WTC11 (cell line): ENCODE measurements around the gene PARD3B. TPM values are rescaled to one million over a fixed set of nuclear protein-coding genes. Genes with fewer than 3 reads are reported as not detected.

ENCODE experiments used
- ATAC-seq: fragments of 200-7000 bp; cut with Tn5 transposase; 2 replicates; pipeline ENCODE4 v1.10.0; 2021; ENCODE audit warnings: mild to moderate bottlenecking, moderate library complexity
- CTCF ChIA-PET: fragments of 300-600 bp; sonication (Branson Sonifier 250); formaldehyde crosslinking; loops from one replicate; lab custom pipeline; 2021; ENCODE audit warnings: antibody characterized with exemption; lab: Charles Lee
- POLR2A ChIA-PET: fragments of 350-600 bp; sonication (Branson Sonifier 250); formaldehyde crosslinking; loops from one replicate; lab custom pipeline; 2021; ENCODE audit warnings: antibody characterized with exemption; lab: Charles Lee
- DNase-seq: peaks from one replicate; pipeline ENCODE4 v3.0.0; 2021; ENCODE audit warnings: low spot score
- H3K27ac Mint-ChIP-seq: 2 replicates; pipeline ENCODE4 v1.8.0; 2021; ENCODE audit warnings: mixed read lengths
- H3K27me3 Mint-ChIP-seq: 2 replicates; pipeline ENCODE4 v1.8.0; 2021; ENCODE audit warnings: low read depth, mild to moderate bottlenecking, moderate library complexity, mixed read lengths
- H3K36me3 Mint-ChIP-seq: 2 replicates; pipeline ENCODE4 v1.8.0; 2021; ENCODE audit warnings: mixed read lengths
- H3K4me1 Mint-ChIP-seq: 2 replicates; pipeline ENCODE4 v1.8.0; 2022; ENCODE audit warnings: mixed read lengths
- H3K4me3 Mint-ChIP-seq: 2 replicates; pipeline ENCODE4 v1.8.0; 2021; ENCODE audit warnings: mild to moderate bottlenecking, moderate library complexity, mixed read lengths
- H3K9me3 Mint-ChIP-seq: 2 replicates; pipeline ENCODE4 v1.8.0; 2021; ENCODE audit warnings: mixed read lengths
- CBFB ChIP-seq: sonication (generic); formaldehyde crosslinking; IDR thresholded peaks from 2 replicates; pipeline ENCODE4 v1.8.1; 2022; ENCODE audit warnings: mild to moderate bottlenecking, low read depth, missing genetic modification reagents
- CREB1 ChIP-seq: sonication (generic); formaldehyde crosslinking; IDR thresholded peaks from 2 replicates; pipeline ENCODE4 v1.8.0; 2023; ENCODE audit warnings: mild to moderate bottlenecking, missing genetic modification reagents
- CREM ChIP-seq: sonication (generic); formaldehyde crosslinking; IDR thresholded peaks from 2 replicates; pipeline ENCODE4 v1.8.1; 2022; ENCODE audit warnings: mild to moderate bottlenecking, missing genetic modification reagents, moderate library complexity
- ELF4 ChIP-seq: sonication (generic); formaldehyde crosslinking; IDR thresholded peaks from 2 replicates; pipeline ENCODE4 v1.8.1; 2022; ENCODE audit warnings: low read depth, mild to moderate bottlenecking, moderate library complexity, missing genetic modification reagents
- FOXP1 ChIP-seq: sonication (generic); formaldehyde crosslinking; IDR thresholded peaks from 2 replicates; pipeline ENCODE4 v1.8.0; 2022; ENCODE audit warnings: missing genetic modification reagents, mild to moderate bottlenecking, moderate library complexity, borderline replicate concordance
- GABPB1 ChIP-seq: sonication (generic); formaldehyde crosslinking; IDR thresholded peaks from 2 replicates; pipeline ENCODE4 v1.8.1; 2023; ENCODE audit warnings: mild to moderate bottlenecking, missing genetic modification reagents
- IRF2 ChIP-seq: sonication (generic); formaldehyde crosslinking; IDR thresholded peaks from 2 replicates; pipeline ENCODE4 v1.8.0; 2022; ENCODE audit warnings: low read depth, missing genetic modification reagents, borderline replicate concordance
- JAZF1 ChIP-seq: fragments of 250-450 bp; sonication (Bioruptor Pico); IDR thresholded peaks from 2 replicates; pipeline ENCODE4 v1.9.0; 2021; ENCODE audit warnings: moderate library complexity, mild to moderate bottlenecking, inconsistent platforms
- MXD4 ChIP-seq: fragments of 250-450 bp; sonication (Bioruptor Pico); IDR thresholded peaks from 2 replicates; pipeline ENCODE4 v1.8.0; 2021; ENCODE audit warnings: mild to moderate bottlenecking, moderate library complexity, borderline replicate concordance
- OVOL2 ChIP-seq: fragments of 250-450 bp; sonication (Bioruptor Pico); IDR thresholded peaks from 2 replicates; pipeline ENCODE4 v1.9.0; 2021; ENCODE audit warnings: mild to moderate bottlenecking, borderline replicate concordance
- PRRX2 ChIP-seq: fragments of 250-450 bp; sonication (Bioruptor Pico); IDR thresholded peaks from 2 replicates; pipeline ENCODE4 v1.8.0; 2021; ENCODE audit warnings: mild to moderate bottlenecking
- RELA ChIP-seq: sonication (generic); formaldehyde crosslinking; IDR thresholded peaks from 2 replicates; pipeline ENCODE4 v1.8.1; 2022; ENCODE audit warnings: missing genetic modification reagents, mild to moderate bottlenecking, borderline replicate concordance
- SMAD4 ChIP-seq: sonication (generic); formaldehyde crosslinking; IDR thresholded peaks from 2 replicates; pipeline ENCODE4 v1.8.0; 2022; ENCODE audit warnings: mild to moderate bottlenecking, missing genetic modification reagents
- TP53 ChIP-seq: sonication (generic); formaldehyde crosslinking; IDR thresholded peaks from 2 replicates; pipeline ENCODE4 v1.8.1; 2023; ENCODE audit warnings: mild to moderate bottlenecking, missing genetic modification reagents
- ZBTB21 ChIP-seq: sonication (generic); formaldehyde crosslinking; IDR thresholded peaks from 2 replicates; pipeline ENCODE4 v1.8.1; 2023; ENCODE audit warnings: mild to moderate bottlenecking, missing genetic modification reagents, borderline replicate concordance
- ZNF317 ChIP-seq: sonication (generic); formaldehyde crosslinking; IDR thresholded peaks from 2 replicates; pipeline ENCODE4 v1.8.1; 2023; ENCODE audit warnings: low read depth, mild to moderate bottlenecking, moderate library complexity, missing genetic modification reagents, borderline replicate concordance
- ZNF416 ChIP-seq: fragments of 250-450 bp; sonication (Bioruptor Pico); IDR thresholded peaks from 2 replicates; pipeline ENCODE4 v1.9.0; 2021; ENCODE audit warnings: mild to moderate bottlenecking, inconsistent platforms
- total RNA-seq: library from RNA; stranded (reverse); gene quantifications from 3 replicates; pipeline ENCODE4 v1.2.3, GENCODE V29; 2021
- TF ChIP-seq, protein P1 (sequence below): sonication (generic); formaldehyde crosslinking; IDR thresholded peaks from 2 replicates; pipeline ENCODE4 v1.8.0; 2022; ENCODE audit warnings: mild to moderate bottlenecking, missing genetic modification reagents
- TF ChIP-seq, protein P2 (sequence below): sonication (generic); formaldehyde crosslinking; IDR thresholded peaks from 2 replicates; pipeline ENCODE4 v1.8.1; 2023; ENCODE audit warnings: mild to moderate bottlenecking, missing genetic modification reagents, moderate library complexity
- TF ChIP-seq, protein P3 (sequence below): sonication (generic); formaldehyde crosslinking; IDR thresholded peaks from 2 replicates; pipeline ENCODE4 v1.8.1; 2022; ENCODE audit warnings: low read depth, missing genetic modification reagents, borderline replicate concordance
- TF ChIP-seq, protein P4 (sequence below): sonication (generic); formaldehyde crosslinking; IDR thresholded peaks from 2 replicates; pipeline ENCODE4 v1.8.1; 2022; ENCODE audit warnings: mild to moderate bottlenecking, moderate library complexity, missing genetic modification reagents
- TF ChIP-seq, protein P5 (sequence below): fragments of 250-450 bp; sonication (Bioruptor Pico); IDR thresholded peaks from 2 replicates; pipeline ENCODE4 v2.1.2; 2022; ENCODE audit warnings: mild to moderate bottlenecking, moderate library complexity
- TF ChIP-seq, protein P6 (sequence below): sonication (generic); formaldehyde crosslinking; IDR thresholded peaks from 2 replicates; pipeline ENCODE4 v1.8.0; 2023; ENCODE audit warnings: missing genetic modification reagents

Gene PARD3B
- total RNA-seq, 1 experiment from 2014 or later: 5.6 TPM

DNA sequence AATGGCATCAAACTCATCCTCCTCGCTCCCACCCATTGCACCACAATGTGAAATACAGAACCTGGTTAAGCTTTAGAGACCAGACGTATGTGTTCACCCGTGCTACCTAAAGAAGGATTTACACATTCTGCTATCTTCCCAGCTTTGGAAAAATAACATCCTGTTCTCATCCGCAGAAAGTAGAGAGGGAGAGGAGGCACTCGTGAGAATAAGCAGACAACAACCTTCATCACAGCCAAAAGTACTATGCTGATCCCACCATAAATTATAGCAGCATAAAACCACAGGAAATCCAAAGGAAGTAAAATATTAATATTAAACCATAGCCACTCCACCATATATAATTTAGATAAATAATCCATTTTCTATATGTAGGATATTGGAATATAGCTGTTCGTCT lies 1025.4 kb downstream of the PARD3B start:
- no peak for ATAC-seq
- CTCF ChIA-PET: no interaction called here
- no peak for DNase-seq
- POLR2A ChIA-PET: no interaction called here
- TF ChIP-seq CBFB (CRISPR knock-in tag) (no peak), ZNF416 (CRISPR knock-in tag) (no peak), CREM (CRISPR knock-in tag) (no peak), OVOL2 (CRISPR knock-in tag) (no peak), RELA (no peak), TP53 (CRISPR knock-in tag) (no peak)
- TF ChIP-seq, protein P1, sequence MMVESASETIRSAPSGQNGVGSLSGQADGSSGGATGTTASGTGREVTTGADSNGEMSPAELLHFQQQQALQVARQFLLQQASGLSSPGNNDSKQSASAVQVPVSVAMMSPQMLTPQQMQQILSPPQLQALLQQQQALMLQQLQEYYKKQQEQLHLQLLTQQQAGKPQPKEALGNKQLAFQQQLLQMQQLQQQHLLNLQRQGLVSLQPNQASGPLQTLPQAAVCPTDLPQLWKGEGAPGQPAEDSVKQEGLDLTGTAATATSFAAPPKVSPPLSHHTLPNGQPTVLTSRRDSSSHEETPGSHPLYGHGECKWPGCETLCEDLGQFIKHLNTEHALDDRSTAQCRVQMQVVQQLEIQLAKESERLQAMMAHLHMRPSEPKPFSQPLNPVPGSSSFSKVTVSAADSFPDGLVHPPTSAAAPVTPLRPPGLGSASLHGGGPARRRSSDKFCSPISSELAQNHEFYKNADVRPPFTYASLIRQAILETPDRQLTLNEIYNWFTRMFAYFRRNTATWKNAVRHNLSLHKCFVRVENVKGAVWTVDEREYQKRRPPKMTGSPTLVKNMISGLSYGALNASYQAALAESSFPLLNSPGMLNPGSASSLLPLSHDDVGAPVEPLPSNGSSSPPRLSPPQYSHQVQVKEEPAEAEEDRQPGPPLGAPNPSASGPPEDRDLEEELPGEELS (CRISPR knock-in tag): no peak
- H3K27me3 Mint-ChIP-seq: no peaks in the 10 kb centered on the region
- no peak overlapping the region for H3K27ac Mint-ChIP-seq
- peaks cover 5% of the 10 kb centered on the region for H3K36me3 Mint-ChIP-seq
- no peaks in the 10 kb centered on the region for H3K4me1 Mint-ChIP-seq
- H3K9me3 Mint-ChIP-seq: peaks cover 13% of the 10 kb centered on the region
- H3K4me3 Mint-ChIP-seq: no peak overlapping the region

DNA sequence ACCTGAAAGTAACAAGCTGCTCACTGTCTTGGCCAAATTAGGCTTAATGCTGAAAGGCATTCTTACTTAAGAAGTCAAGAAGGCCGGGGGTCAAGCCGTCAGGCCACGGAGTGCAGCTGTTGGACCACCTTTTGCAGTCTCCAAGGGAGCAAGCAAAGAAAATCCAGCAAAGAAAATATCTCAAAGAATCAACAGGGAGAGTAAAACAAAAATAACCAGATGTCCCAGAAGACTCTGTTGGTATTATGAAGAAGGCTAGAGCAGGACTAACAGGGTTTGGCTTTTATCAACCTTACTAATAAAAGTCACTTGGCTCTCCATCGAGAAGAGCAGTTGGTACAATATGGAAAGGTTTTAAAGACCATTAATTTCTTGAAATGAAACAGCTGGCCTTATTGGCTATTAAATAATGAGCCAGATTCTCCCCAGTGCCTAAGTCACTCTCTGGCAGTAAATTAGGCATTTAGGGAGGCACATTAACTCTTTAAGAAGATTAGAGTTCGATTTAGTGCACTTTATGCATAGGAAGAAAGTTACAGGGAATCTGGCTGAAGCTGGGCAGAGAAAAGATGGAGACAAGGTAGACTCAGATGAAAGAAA lies 1026.2 kb downstream of the PARD3B start:
- POLR2A ChIA-PET: no interaction called here
- ATAC-seq (no peak), DNase-seq (no peak)
- H3K36me3 Mint-ChIP-seq: peaks cover 13% of the 10 kb centered on the region
- H3K4me1 Mint-ChIP-seq: no peaks in the 10 kb centered on the region
- TF ChIP-seq PRRX2: no peak
- H3K4me3 Mint-ChIP-seq: no peak overlapping the region
- no peak overlapping the region for H3K27ac Mint-ChIP-seq
- CTCF ChIA-PET: no interaction called here
- peaks cover 21% of the 10 kb centered on the region for H3K9me3 Mint-ChIP-seq
- no peaks in the 10 kb centered on the region for H3K27me3 Mint-ChIP-seq

DNA sequence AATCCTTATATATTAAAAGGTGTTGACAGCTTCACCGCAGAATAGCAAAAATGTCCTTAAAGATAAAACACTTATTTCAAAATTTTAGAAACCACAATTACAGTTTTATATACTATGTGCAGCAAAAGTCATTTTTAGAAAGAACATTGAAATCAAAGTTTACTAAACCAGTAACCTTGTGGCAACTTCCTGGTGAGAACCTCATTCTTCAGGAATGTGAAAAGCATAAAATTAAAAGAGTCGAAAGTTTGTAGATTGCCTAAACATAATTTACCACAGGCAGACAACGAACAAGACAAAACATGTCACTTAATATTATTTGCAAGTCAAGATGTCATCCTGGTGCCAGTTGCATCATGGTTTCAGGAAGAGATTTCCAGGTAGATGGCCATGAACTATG lies 1028.7 kb downstream of the PARD3B start:
- Mint-ChIP-seq H3K4me1 (no peaks in the 10 kb centered on the region), H3K36me3 (peaks cover 22% of the 10 kb centered on the region), H3K27ac (no peak overlapping the region), H3K27me3 (no peaks in the 10 kb centered on the region), H3K9me3 (peaks cover 30% of the 10 kb centered on the region), H3K4me3 (no peak overlapping the region)
- ATAC-seq (no peak), DNase-seq (no peak)
- ChIA-PET POLR2A (no interaction called here), CTCF (no interaction called here)
- TF ChIP-seq, protein P2, sequence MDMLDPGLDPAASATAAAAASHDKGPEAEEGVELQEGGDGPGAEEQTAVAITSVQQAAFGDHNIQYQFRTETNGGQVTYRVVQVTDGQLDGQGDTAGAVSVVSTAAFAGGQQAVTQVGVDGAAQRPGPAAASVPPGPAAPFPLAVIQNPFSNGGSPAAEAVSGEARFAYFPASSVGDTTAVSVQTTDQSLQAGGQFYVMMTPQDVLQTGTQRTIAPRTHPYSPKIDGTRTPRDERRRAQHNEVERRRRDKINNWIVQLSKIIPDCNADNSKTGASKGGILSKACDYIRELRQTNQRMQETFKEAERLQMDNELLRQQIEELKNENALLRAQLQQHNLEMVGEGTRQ: no peak
- TF ChIP-seq CREB1 (CRISPR knock-in tag) (no peak), MXD4 (CRISPR knock-in tag) (no peak), FOXP1 (CRISPR knock-in tag) (no peak), GABPB1 (no peak), ELF4 (CRISPR knock-in tag) (no peak)

DNA sequence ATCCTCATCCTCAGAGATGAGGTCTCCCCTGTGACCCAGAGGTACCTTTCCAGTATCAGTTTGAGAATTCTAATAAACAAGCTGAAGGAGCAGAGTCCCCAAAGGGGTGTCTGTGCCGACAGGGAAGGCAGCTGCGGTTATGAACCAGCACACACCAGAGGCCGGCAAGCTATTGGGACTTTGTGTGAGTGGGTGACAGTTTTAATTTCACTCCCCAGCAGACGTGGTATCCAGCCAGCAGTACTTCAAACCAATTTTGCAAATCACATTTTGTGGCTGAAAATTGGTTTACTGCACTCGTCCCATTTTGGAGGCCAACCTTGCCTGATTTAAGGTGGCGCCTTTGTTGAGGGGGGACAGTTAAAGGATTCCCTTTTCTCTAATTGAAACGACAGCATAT lies 1034.1 kb downstream of the PARD3B start:
- ChIA-PET POLR2A (no interaction called here), CTCF (no interaction called here)
- H3K36me3 Mint-ChIP-seq: peaks cover 22% of the 10 kb centered on the region
- H3K27me3 Mint-ChIP-seq: no peaks in the 10 kb centered on the region
- ATAC-seq (no peak), DNase-seq (no peak)
- no peak overlapping the region for H3K4me3 Mint-ChIP-seq
- no peak overlapping the region for H3K27ac Mint-ChIP-seq
- no peaks in the 10 kb centered on the region for H3K4me1 Mint-ChIP-seq
- peaks cover 23% of the 10 kb centered on the region for H3K9me3 Mint-ChIP-seq
- TF ChIP-seq PRRX2: no peak
- no peak for TF ChIP-seq CBFB (CRISPR knock-in tag)
- TF ChIP-seq IRF2 (CRISPR knock-in tag): no peak
- TF ChIP-seq, protein P3, sequence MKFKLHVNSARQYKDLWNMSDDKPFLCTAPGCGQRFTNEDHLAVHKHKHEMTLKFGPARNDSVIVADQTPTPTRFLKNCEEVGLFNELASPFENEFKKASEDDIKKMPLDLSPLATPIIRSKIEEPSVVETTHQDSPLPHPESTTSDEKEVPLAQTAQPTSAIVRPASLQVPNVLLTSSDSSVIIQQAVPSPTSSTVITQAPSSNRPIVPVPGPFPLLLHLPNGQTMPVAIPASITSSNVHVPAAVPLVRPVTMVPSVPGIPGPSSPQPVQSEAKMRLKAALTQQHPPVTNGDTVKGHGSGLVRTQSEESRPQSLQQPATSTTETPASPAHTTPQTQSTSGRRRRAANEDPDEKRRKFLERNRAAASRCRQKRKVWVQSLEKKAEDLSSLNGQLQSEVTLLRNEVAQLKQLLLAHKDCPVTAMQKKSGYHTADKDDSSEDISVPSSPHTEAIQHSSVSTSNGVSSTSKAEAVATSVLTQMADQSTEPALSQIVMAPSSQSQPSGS (CRISPR knock-in tag): no peak
- TF ChIP-seq SMAD4 (CRISPR knock-in tag): no peak
- TF ChIP-seq, protein P4, sequence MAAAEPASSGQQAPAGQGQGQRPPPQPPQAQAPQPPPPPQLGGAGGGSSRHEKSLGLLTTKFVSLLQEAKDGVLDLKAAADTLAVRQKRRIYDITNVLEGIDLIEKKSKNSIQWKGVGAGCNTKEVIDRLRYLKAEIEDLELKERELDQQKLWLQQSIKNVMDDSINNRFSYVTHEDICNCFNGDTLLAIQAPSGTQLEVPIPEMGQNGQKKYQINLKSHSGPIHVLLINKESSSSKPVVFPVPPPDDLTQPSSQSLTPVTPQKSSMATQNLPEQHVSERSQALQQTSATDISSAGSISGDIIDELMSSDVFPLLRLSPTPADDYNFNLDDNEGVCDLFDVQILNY (CRISPR knock-in tag): no peak
- TF ChIP-seq, protein P5, sequence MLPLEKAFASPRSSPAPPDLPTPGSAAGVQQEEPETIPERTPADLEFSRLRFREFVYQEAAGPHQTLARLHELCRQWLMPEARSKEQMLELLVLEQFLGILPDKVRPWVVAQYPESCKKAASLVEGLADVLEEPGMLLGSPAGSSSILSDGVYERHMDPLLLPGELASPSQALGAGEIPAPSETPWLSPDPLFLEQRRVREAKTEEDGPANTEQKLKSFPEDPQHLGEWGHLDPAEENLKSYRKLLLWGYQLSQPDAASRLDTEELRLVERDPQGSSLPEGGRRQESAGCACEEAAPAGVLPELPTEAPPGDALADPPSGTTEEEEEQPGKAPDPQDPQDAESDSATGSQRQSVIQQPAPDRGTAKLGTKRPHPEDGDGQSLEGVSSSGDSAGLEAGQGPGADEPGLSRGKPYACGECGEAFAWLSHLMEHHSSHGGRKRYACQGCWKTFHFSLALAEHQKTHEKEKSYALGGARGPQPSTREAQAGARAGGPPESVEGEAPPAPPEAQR (CRISPR knock-in tag): no peak
- TF ChIP-seq ZNF317 (CRISPR knock-in tag): no peak
- TF ChIP-seq ZNF416 (CRISPR knock-in tag): no peak
- TF ChIP-seq, protein P6, sequence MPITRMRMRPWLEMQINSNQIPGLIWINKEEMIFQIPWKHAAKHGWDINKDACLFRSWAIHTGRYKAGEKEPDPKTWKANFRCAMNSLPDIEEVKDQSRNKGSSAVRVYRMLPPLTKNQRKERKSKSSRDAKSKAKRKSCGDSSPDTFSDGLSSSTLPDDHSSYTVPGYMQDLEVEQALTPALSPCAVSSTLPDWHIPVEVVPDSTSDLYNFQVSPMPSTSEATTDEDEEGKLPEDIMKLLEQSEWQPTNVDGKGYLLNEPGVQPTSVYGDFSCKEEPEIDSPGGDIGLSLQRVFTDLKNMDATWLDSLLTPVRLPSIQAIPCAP (CRISPR knock-in tag): no peak
- no peak for TF ChIP-seq FOXP1 (CRISPR knock-in tag)
- TF ChIP-seq ZBTB21 (CRISPR knock-in tag): no peak
- TF ChIP-seq JAZF1 (CRISPR knock-in tag): no peak
